Astrocyte of the spinal cord (primary cell): ENCODE results near the gene E2F1.

Experiments used
- DNase-seq: peaks from one replicate; pipeline ENCODE4 v3.0.0; 2011; ENCODE audit warnings: low read depth, low spot score
- H3K4me3 ChIP-seq: 2 replicates; pipeline ENCODE4 v1.5.1; 2011; ENCODE audit warnings: low read depth, mild to moderate bottlenecking, low read length, moderate library complexity
- CTCF ChIP-seq: IDR thresholded peaks from 2 replicates; pipeline ENCODE4 v1.5.1; 2012; ENCODE audit warnings: low read depth, mild to moderate bottlenecking, low read length, inconsistent platforms
- in situ Hi-C: cut with HindIII; loops from 2 replicates; pipeline ENCODE4 v1.10.0; 2017; ENCODE audit warnings: low sequenced_read_pairs

The E2F1 gene

GRCh38 chr20:33721391-33722140 is 35.4 kb upstream of the E2F1 start:
- in situ Hi-C loops, result no loop called here

GRCh38 chr20:33719989-33720709 is 34.0 kb upstream of the E2F1 start, which contains the start of gene PXMP4:
Gene PXMP4 (minus strand): TSS chr20:33720310. CDS start chr20:33720207, 103 bp downstream.
- TF ChIP-seq CTCF, result no peak
- DNase-seq, result peak; percentile 97
- in situ Hi-C loops, result no loop called here
- peak within 1 kb of the TSS; percentile 81 for H3K4me3 ChIP-seq

More at GRCh38 chr20:33721391-33722140, 35.4 kb upstream of the E2F1 start:
- TF ChIP-seq CTCF, result no peak
- no peak for DNase-seq
- H3K4me3 ChIP-seq, result no peak overlapping the region

DNA sequence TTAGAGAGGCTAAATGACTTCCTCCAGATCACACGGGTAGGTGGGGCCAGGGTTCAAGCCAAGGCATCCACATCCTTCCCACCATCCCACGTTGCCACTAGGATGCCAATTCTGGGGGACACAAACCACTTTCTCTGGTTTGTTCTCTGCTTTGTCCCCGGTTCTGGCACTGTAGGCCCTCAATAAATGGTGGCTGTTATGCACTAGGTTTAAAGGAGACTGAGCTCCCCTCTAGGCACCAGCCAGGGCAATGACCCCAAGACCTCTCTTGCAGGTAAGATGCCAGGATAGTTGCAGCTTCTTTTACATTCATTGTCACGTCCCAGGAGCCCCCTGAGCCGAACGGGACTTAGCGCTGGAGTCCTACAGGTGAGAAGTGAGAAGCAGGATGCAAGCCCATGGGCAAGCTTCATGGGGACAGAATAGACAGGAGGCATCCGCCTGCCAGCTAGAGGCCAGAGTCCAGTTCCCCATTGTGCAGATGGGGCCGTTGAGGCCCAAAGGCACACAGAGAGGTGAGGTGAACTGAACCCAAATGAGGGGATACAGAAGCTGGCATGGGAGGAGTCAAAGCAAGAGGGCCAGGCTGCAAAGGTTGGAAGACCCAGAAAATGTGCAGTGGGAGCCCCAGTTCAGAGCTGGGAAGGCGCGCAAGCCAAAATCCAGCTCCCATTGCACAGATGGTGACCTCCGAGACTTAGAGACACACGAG is 33.2 kb upstream of the E2F1 start:
- in situ Hi-C loops, result no loop called here
- TF ChIP-seq CTCF, result no peak
- DNase-seq, result no peak
- peak overlapping the region; percentile 81 for H3K4me3 ChIP-seq

DNA sequence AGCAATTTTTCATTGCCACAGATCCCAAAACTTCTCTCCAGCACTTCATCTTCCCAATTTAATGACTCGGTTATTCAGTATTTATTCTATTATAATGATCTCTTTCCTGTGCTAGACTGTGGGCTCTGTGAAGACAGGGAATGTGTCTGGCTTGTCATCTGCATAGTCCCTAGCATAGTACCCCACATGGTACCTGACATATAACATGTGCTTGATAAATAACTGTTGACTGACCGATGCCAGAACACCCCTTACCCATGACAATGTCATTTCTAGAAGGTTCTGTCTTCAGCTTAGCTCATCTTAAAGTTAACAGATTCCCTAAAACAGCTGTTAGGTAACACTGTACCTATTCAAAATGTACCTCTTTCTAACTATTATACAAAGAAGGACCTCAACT is 30.3 kb upstream of the E2F1 start:
- no peak for DNase-seq
- in situ Hi-C loops, result no loop called here
- no peak for TF ChIP-seq CTCF
- no peak overlapping the region for H3K4me3 ChIP-seq

GRCh38 chr20:33713865-33714367 is 27.7 kb upstream of the E2F1 start:
- TF ChIP-seq CTCF, result no peak
- DNase-seq, result no peak
- in situ Hi-C loops, result no loop called here
- no peak overlapping the region for H3K4me3 ChIP-seq

DNA sequence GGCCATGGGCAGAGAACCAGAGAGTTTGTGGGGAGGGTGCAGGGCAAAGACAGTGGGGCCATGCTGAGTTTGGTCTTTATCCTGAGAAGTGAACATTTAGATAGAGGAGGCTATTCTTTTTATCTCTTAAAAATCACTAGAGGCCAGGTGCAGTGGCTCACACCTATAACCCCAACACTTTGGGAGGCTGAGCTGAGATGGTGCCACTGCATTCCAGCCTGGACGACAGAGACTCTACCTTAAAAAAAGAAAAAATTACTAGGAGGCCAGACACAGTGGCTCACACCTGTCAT is 25.2 kb upstream of the E2F1 start:
- no peak for TF ChIP-seq CTCF
- DNase-seq, result no peak
- no peak overlapping the region for H3K4me3 ChIP-seq
- in situ Hi-C loops, result no loop called here
